Epithelial cell of esophagus (primary cell): ENCODE data around the gene SLC26A2.
"Not testable (repeated sequence)": the region's sequence is repeated elsewhere in the genome, so short reads cannot be mapped to it uniquely, and the experiment has no call there.

ENCODE experiments used
- DNase-seq: peaks from one replicate; pipeline ENCODE4 v3.0.0; 2010; ENCODE audit warnings: low read depth
- H3K4me3 ChIP-seq: 2 replicates; pipeline ENCODE4 v1.5.1; 2011; ENCODE audit warnings: mild to moderate bottlenecking, low read length, control low read depth
- CTCF ChIP-seq: IDR thresholded peaks from 2 replicates; pipeline ENCODE4 v1.5.1; 2011; ENCODE audit warnings: low read depth, mild to moderate bottlenecking, low read length, control low read depth, inconsistent platforms; ENCODE audit not compliant: insufficient read depth; ENCODE audit errors: missing control alignments

The SLC26A2 gene

GRCh38 chr5:150022681-150023080 is 62.1 kb downstream of the SLC26A2 start:
- no peak for TF ChIP-seq CTCF
- DNase-seq, result no peak
- H3K4me3 ChIP-seq, result no peak overlapping the region

- H3K4me3 ChIP-seq, result no peak overlapping the region
- TF ChIP-seq CTCF, result no peak
- DNase-seq, result no peak
Observed at GRCh38 chr5:150023136-150023535, 62.6 kb downstream of the SLC26A2 start.

GRCh38 chr5:150024346-150024984 is 63.9 kb downstream of the SLC26A2 start:
- TF ChIP-seq CTCF, result no peak
- DNase-seq, result no peak
- H3K4me3 ChIP-seq, result no peak overlapping the region

GRCh38 chr5:150026682-150027172 is 66.2 kb downstream of the SLC26A2 start:
- no peak for DNase-seq
- no peak for TF ChIP-seq CTCF
- H3K4me3 ChIP-seq, result no peak overlapping the region

GRCh38 chr5:150028047-150028446 is 67.5 kb downstream of the SLC26A2 start:
- not testable (repeated sequence) for H3K4me3 ChIP-seq, DNase-seq

- no peak for TF ChIP-seq CTCF
- no peak for DNase-seq
- H3K4me3 ChIP-seq, result no peak overlapping the region
Observed at GRCh38 chr5:150033334-150033733, 72.8 kb downstream of the SLC26A2 start.

- no peak for DNase-seq
- TF ChIP-seq CTCF, result no peak
- no peak overlapping the region for H3K4me3 ChIP-seq
Observed at GRCh38 chr5:150034662-150035061, 74.1 kb downstream of the SLC26A2 start.
